AG04449 (cell line): ENCODE results near the gene PSAPL1.

Experiments used
- CTCF ChIA-PET: fragments of 350-600 bp; formaldehyde crosslinking; extraction: SDS; loops from one replicate; lab custom pipeline; 2021; ENCODE audit warnings: antibody characterized with exemption; lab: Yijun Ruan, JAX
- POLR2A ChIA-PET: fragments of 400-600, 350-600 bp; formaldehyde crosslinking; extraction: SDS; loops from one replicate; lab custom pipeline; 2020; ENCODE audit warnings: antibody characterized with exemption, inconsistent platforms; lab: Yijun Ruan, JAX
- DNase-seq: peaks from one replicate; pipeline ENCODE4 v3.0.0-alpha.2; 2010; ENCODE audit warnings: low read depth, low spot score
- H3K4me3 ChIP-seq: 2 replicates; pipeline ENCODE4 v1.5.1; 2011; ENCODE audit warnings: low read depth, mild to moderate bottlenecking, control low read depth, low read length
- CTCF ChIP-seq: IDR thresholded peaks from one replicate; pipeline ENCODE4 v1.5.1; 2011; ENCODE audit warnings: mild to moderate bottlenecking, moderate library complexity, low read length, control low read depth, inconsistent platforms; ENCODE audit not compliant: insufficient read depth; ENCODE audit errors: missing control alignments

The PSAPL1 gene

GRCh38 chr4:7434766-7435150 lies at the start of gene PSAPL1:
PSAPL1 (minus strand) TSS chr4:7434930; CDS start chr4:7434879, 51 bp downstream.
- CTCF ChIA-PET, result no interaction called here
- DNase-seq, result no peak
- H3K4me3 ChIP-seq, result no peak within 1 kb of the TSS
- no peak for TF ChIP-seq CTCF
- POLR2A ChIA-PET, result no interaction called here

- no peak overlapping the region for H3K4me3 ChIP-seq
- CTCF ChIA-PET, result no interaction called here
- TF ChIP-seq CTCF, result no peak
- no peak for DNase-seq
- POLR2A ChIA-PET, result no interaction called here
Measured at GRCh38 chr4:7481227-7481626, 46.5 kb upstream of the PSAPL1 start.

GRCh38 chr4:7480423-7480822 lies 45.7 kb upstream of the PSAPL1 start:
- DNase-seq, result no peak

GRCh38 chr4:7478665-7479064 lies 43.9 kb upstream of the PSAPL1 start:
- CTCF ChIA-PET, result no interaction called here
- DNase-seq, result no peak
- no peak for TF ChIP-seq CTCF
- POLR2A ChIA-PET, result no interaction called here
- no peak overlapping the region for H3K4me3 ChIP-seq

More at GRCh38 chr4:7480423-7480822, 45.7 kb upstream of the PSAPL1 start:
- no peak for TF ChIP-seq CTCF
- ChIA-PET POLR2A (no interaction called here), CTCF (no interaction called here)
- H3K4me3 ChIP-seq, result no peak overlapping the region

GRCh38 chr4:7477695-7478094 lies 43.0 kb upstream of the PSAPL1 start:
- POLR2A ChIA-PET, result no interaction called here
- H3K4me3 ChIP-seq, result no peak overlapping the region
- CTCF ChIA-PET, result no interaction called here
- no peak for DNase-seq
- no peak for TF ChIP-seq CTCF

GRCh38 chr4:7476820-7477219 lies 42.1 kb upstream of the PSAPL1 start:
- ChIA-PET POLR2A (no interaction called here), CTCF (interaction anchor here (1.1 kb wide), 1 partner anchor 243 kb away, joined by 3 read pairs; no protein-coding TSS in a partner anchor)
- no peak for TF ChIP-seq CTCF
- H3K4me3 ChIP-seq, result no peak overlapping the region
- no peak for DNase-seq
